ENCODE results near the gene TYMS.

DNA sequence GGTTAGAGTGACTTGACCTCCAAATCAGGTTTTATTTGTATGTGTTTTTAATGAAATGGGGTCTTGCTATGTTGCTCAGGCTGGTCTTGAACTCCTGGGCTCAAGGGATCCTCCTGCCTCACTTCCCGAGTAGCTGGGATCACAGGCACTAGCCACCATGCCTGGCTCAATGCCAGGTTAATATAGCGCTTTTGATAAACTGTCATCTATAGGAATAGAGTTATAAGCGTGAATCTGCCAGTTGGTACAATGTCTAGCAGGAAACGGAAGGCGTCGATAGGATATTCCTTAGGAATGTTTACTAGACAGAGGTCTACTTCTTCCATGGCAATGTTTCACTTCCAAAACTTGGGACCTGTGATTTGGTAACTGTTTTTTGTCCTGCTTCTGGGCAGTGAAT, 35.2 kb upstream of the TYMS start:
- TF ChIP-seq ZNF565 (CRISPR knock-in tag; conservative IDR thresholded peaks at IDR 0.05; ENCODE audit: low read depth) (no peak), SNAI2 (CRISPR knock-in tag; IDR thresholded peaks at IDR 0.05) (no peak), BACH2 (CRISPR knock-in tag; IDR thresholded peaks at IDR 0.05; ENCODE audit: borderline replicate concordance) (no peak), OSR1 (CRISPR knock-in tag; IDR thresholded peaks at IDR 0.05) (no peak), TSHZ2 (CRISPR knock-in tag; IDR thresholded peaks at IDR 0.05) (no peak)
- TF ChIP-seq, protein P1, sequence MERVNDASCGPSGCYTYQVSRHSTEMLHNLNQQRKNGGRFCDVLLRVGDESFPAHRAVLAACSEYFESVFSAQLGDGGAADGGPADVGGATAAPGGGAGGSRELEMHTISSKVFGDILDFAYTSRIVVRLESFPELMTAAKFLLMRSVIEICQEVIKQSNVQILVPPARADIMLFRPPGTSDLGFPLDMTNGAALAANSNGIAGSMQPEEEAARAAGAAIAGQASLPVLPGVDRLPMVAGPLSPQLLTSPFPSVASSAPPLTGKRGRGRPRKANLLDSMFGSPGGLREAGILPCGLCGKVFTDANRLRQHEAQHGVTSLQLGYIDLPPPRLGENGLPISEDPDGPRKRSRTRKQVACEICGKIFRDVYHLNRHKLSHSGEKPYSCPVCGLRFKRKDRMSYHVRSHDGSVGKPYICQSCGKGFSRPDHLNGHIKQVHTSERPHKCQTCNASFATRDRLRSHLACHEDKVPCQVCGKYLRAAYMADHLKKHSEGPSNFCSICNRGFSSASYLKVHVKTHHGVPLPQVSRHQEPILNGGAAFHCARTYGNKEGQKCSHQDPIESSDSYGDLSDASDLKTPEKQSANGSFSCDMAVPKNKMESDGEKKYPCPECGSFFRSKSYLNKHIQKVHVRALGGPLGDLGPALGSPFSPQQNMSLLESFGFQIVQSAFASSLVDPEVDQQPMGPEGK (CRISPR knock-in tag; IDR thresholded peaks at IDR 0.05; ENCODE audit: borderline replicate concordance), result no peak
- TF ChIP-seq, protein P2, sequence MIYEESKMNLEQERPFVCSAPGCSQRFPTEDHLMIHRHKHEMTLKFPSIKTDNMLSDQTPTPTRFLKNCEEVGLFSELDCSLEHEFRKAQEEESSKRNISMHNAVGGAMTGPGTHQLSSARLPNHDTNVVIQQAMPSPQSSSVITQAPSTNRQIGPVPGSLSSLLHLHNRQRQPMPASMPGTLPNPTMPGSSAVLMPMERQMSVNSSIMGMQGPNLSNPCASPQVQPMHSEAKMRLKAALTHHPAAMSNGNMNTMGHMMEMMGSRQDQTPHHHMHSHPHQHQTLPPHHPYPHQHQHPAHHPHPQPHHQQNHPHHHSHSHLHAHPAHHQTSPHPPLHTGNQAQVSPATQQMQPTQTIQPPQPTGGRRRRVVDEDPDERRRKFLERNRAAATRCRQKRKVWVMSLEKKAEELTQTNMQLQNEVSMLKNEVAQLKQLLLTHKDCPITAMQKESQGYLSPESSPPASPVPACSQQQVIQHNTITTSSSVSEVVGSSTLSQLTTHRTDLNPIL (CRISPR knock-in tag; IDR thresholded peaks at IDR 0.05; ENCODE audit: low read depth), result no peak
